K562 (cell line): ENCODE results near the gene STX17. TPM values are rescaled to one million over a fixed set of nuclear protein-coding genes. Genes with fewer than 3 reads are reported as not detected.

Source experiments
- ATAC-seq: fragments of 200-7000 bp; cut with Tn5 transposase; 3 replicates; pipeline ENCODE4 v1.9.1; 2020; ENCODE audit warnings: moderate library complexity
- BruUV-seq: library from RNA; stranded (reverse); fragments of 400-500 nt; replicated peaks from 2 replicates; lab custom pipeline; 2021; lab: Mats Ljungman, UMichigan
- CTCF ChIA-PET: fragments of 300-600 bp; formaldehyde crosslinking; extraction: SDS; loops from one replicate; lab custom pipeline; 2021; ENCODE audit warnings: low intra/inter-chr PET ratio; lab: Yijun Ruan, JAX
- POLR2A ChIA-PET: fragments of 300-600, 350-650 bp; sonication (Branson Sonifier 250); formaldehyde crosslinking; extraction: SDS; loops from one replicate; lab custom pipeline; 2021; ENCODE audit warnings: antibody characterized with exemption, inconsistent platforms; lab: Yijun Ruan, JAX
- DNase-seq, 4 experiments: peaks; one replicate each; pipeline versions ENCODE4 v3.0.0 to v3.0.0-alpha.2; 2011 to 2018; ENCODE audit warnings: low spot score in 3 of 4, mixed read lengths in 3 of 4; ENCODE audit errors: extremely low read depth in 1 of 4
- FAIRE-seq: peaks from 2 replicates; lab custom pipeline; 2011; peaks lifted over from hg19 to GRCh38; lab: Jason Lieb, UNC
- H2AFZ ChIP-seq: 2 replicates; pipeline ENCODE4 v1.6.0; 2011; ENCODE audit warnings: low read depth, low read length, control low read depth, inconsistent platforms
- H3K27ac ChIP-seq: fragments of 200-600 bp; 3 replicates; pipeline ENCODE4 v1.8.0; 2011; ENCODE audit warnings: low read depth, mild to moderate bottlenecking, control low read depth, inconsistent platforms, low read length, moderate library complexity, mixed read lengths; ENCODE audit errors: extremely low read depth
- H3K27me3 ChIP-seq, 2 experiments: fragments of 300-600 bp in 1 of 2; 2 replicates in 1 of 2; 3 replicates in 1 of 2; pipeline versions ENCODE4 v1.6.0 to v1.8.0; 2011; ENCODE audit warnings: inconsistent platforms in 2 of 2, low read length in 2 of 2, mild to moderate bottlenecking in 1 of 2, mixed read lengths in 1 of 2, moderate library complexity in 1 of 2; ENCODE audit not compliant: control insufficient read depth in 2 of 2, insufficient read depth in 2 of 2
- H3K36me3 ChIP-seq: fragments of 300-600 bp; 3 replicates; pipeline ENCODE4 v1.8.0; 2011; ENCODE audit warnings: mild to moderate bottlenecking, low read length, inconsistent platforms; ENCODE audit not compliant: control insufficient read depth, insufficient read depth
- H3K4me1 ChIP-seq, 2 experiments: fragments of 200-600 bp in 1 of 2; replicated peaks in 1 of 2; 2 replicates in 1 of 2; 3 replicates in 1 of 2; pipeline versions ENCODE4 v1.5.1 to v1.8.0; 2011; ENCODE audit warnings: inconsistent platforms in 2 of 2, low read length in 2 of 2, mild to moderate bottlenecking in 1 of 2, mixed read lengths in 1 of 2, moderate library complexity in 1 of 2; ENCODE audit not compliant: control insufficient read depth in 2 of 2, insufficient read depth in 2 of 2
- H3K4me2 ChIP-seq: 2 replicates; pipeline ENCODE4 v1.6.1; 2011; ENCODE audit warnings: low read length, control low read depth, inconsistent platforms, mixed read lengths; ENCODE audit not compliant: insufficient read depth
- H3K4me3 ChIP-seq: fragments of 200-600 bp; sonication (generic), shearing (Covaris generic); 2 replicates; pipeline ENCODE4 v1.5.1; 2016; ENCODE audit warnings: control low read depth, inconsistent platforms
- H3K79me2 ChIP-seq: fragments of 200-600 bp; 3 replicates; pipeline ENCODE4 v1.8.0; 2011; ENCODE audit warnings: low read length, inconsistent platforms; ENCODE audit not compliant: control insufficient read depth, insufficient read depth
- H3K9ac ChIP-seq, 2 experiments: 2 replicates each; pipeline versions ENCODE4 v1.6.0 to v1.6.1; 2011; ENCODE audit warnings: low read depth in 2 of 2, low read length in 2 of 2, control low read depth in 1 of 2, inconsistent platforms in 1 of 2, mild to moderate bottlenecking in 1 of 2, mixed read lengths in 1 of 2; ENCODE audit not compliant: insufficient read depth in 1 of 2
- H3K9me1 ChIP-seq: one replicate; pipeline ENCODE4 v1.6.0; 2011; ENCODE audit warnings: inconsistent platforms, mild to moderate bottlenecking, low read length, moderate library complexity; ENCODE audit not compliant: control insufficient read depth, insufficient read depth
- H3K9me3 ChIP-seq: replicated peaks from 2 replicates; pipeline ENCODE4 v1.5.1; 2011; ENCODE audit warnings: low read depth, low read length, inconsistent platforms; ENCODE audit not compliant: control insufficient read depth, insufficient read depth
- H4K20me1 ChIP-seq: replicated peaks from 2 replicates; pipeline ENCODE4 v1.6.1; 2011; ENCODE audit warnings: low read length, inconsistent platforms, mixed read lengths; ENCODE audit not compliant: control insufficient read depth, insufficient read depth
- ARNT ChIP-seq, 2 experiments: fragments of 450-650 bp; IDR thresholded peaks; 2 replicates each; pipeline ENCODE4 v1.6.1; 2016; ENCODE audit warnings: mild to moderate bottlenecking in 1 of 2
- E2F8 ChIP-seq: fragments of 450-650 bp; IDR thresholded peaks from 2 replicates; pipeline ENCODE4 v1.7.1; 2018; ENCODE audit warnings: mild to moderate bottlenecking, low read depth; ENCODE audit not compliant: partially characterized antibody
- KLF10 ChIP-seq: fragments of 250-450 bp; sonication (Bioruptor Pico); IDR thresholded peaks from 2 replicates; pipeline ENCODE4 v1.6.1; 2021; ENCODE audit warnings: matching md5 sums
- MCM7 ChIP-seq, 2 experiments: fragments of 450-650 bp; IDR thresholded peaks; 2 replicates each; pipeline ENCODE4 v1.6.1; 2016 to 2018
- NUFIP1 ChIP-seq: fragments of 450-650 bp; IDR thresholded peaks from 2 replicates; pipeline ENCODE4 v1.6.1; 2018; ENCODE audit not compliant: partially characterized antibody
- POLR2H ChIP-seq: IDR thresholded peaks from 2 replicates; pipeline ENCODE4 v1.6.1; 2016; ENCODE audit warnings: missing genetic modification characterization, low read depth, mild to moderate bottlenecking, control low read depth, missing compliant biosample characterization, moderate library complexity
- PTTG1 ChIP-seq: fragments of 450-650 bp; IDR thresholded peaks from 2 replicates; pipeline ENCODE4 v1.6.1; 2016; ENCODE audit warnings: low read depth, mild to moderate bottlenecking, missing genetic modification characterization, missing compliant biosample characterization
- SMARCA5 ChIP-seq: fragments of 450-650 bp; IDR thresholded peaks from 2 replicates; pipeline ENCODE4 v1.6.1; 2016
- SNAPC5 ChIP-seq: fragments of 250-450 bp; sonication (Bioruptor Pico); IDR thresholded peaks from 2 replicates; pipeline ENCODE4 v1.8.0; 2021; ENCODE audit warnings: moderate library complexity, mild to moderate bottlenecking, inconsistent platforms
- TSC22D4 ChIP-seq: fragments of 450-650 bp; IDR thresholded peaks from 2 replicates; pipeline ENCODE4 v1.6.1; 2016; ENCODE audit warnings: missing genetic modification characterization, missing biosample characterization, control low read depth
- ZNF174 ChIP-seq: fragments of 250-450 bp; sonication (Bioruptor Pico); IDR thresholded peaks from 2 replicates; pipeline ENCODE4 v1.4.0; 2020; ENCODE audit warnings: mild to moderate bottlenecking
- ZNF197 ChIP-seq: fragments of 200-800 bp; sonication (Bioruptor generic); IDR thresholded peaks from 2 replicates; pipeline ENCODE4 v1.6.1; 2016; ENCODE audit warnings: low read depth, missing genetic modification characterization, missing compliant biosample characterization
- ZNF253 ChIP-seq: fragments of 250-450 bp; sonication (Bioruptor Pico); conservative IDR thresholded peaks from 2 replicates; pipeline ENCODE4 v1.6.1; 2021; ENCODE audit warnings: mild to moderate bottlenecking
- ZNF696 ChIP-seq: fragments of 250-450 bp; sonication (Bioruptor Pico); conservative IDR thresholded peaks from 2 replicates; pipeline ENCODE4 v1.4.0; 2020; ENCODE audit warnings: mild to moderate bottlenecking, moderate library complexity
- in situ Hi-C: fragments of 300-500 bp; cut with MboI; formaldehyde crosslinking; loops from 4 replicates; pipeline ENCODE4 v1.15.0; 2018; ENCODE audit warnings: inconsistent platforms, mixed read lengths
- intact Hi-C: fragments of 100-400 bp; cut with micrococcal nuclease; formaldehyde crosslinking; loops from 2 replicates; pipeline ENCODE4 v1.14.2; 2022
- polyA plus RNA-seq, 8 experiments: library from polyadenylated mRNA; depleted of rRNA in 4 of 8; stranded (reverse) in 5 of 8; unstranded in 3 of 8; fragments of >200 nt; fragmentation: Nextera tagmentation in 2 of 8; fragmentation: Illumina TruSeq in 1 of 8; extraction: Ambion mirVana in 2 of 8; extraction: Trizol in 1 of 8; gene quantifications; 2 replicates each; pipeline versions ENCODE4 v1.2.1 to v1.2.3, GENCODE V29; 2011 to 2014; ENCODE audit warnings: inconsistent platforms in 1 of 8, missing spikeins in 1 of 8
- total RNA-seq, 7 experiments: library from RNA; depleted of rRNA in 6 of 7; stranded (reverse); fragments of >200 nt in 6 of 7; fragmentation: Illumina TruSeq in 2 of 7; extraction: Trizol in 2 of 7; gene quantifications; 2 replicates each; pipeline versions ENCODE4 v1.2.1 to v1.2.3, GENCODE V29; 2011 to 2021; ENCODE audit warnings: low replicate concordance in 1 of 7
- TF ChIP-seq, protein P1 (sequence below): fragments of 250-450 bp; sonication (Bioruptor Pico); IDR thresholded peaks from 2 replicates; pipeline ENCODE4 v1.5.0; 2021; ENCODE audit warnings: mild to moderate bottlenecking, moderate library complexity

The STX17 gene
- total and polyA plus RNA-seq, 9 of the 15 experiments (the other 6 are each of a cell fraction or from before 2014, with no cell fraction given): 14.4 to 25.1 (median 19.0) TPM

DNA sequence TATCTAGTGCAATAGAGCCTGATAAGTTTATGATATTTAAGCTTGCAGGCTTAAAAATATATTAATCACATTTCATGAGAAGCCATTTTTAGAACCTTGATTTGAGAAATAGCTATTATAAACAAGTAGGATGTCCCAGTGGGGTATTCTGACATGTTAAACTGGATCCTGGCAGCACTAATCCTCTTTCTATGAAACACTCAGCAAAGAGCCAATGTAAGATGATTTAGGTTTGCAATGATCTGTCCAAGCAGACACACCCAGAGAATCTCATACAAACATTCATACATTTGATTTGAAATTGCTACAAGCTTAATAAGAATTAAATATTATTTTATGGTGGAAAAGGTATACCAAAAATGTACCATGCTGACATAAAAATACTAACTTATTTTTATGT, 105.8 kb downstream of the STX17 start:
- no peak for DNase-seq
- ChIA-PET POLR2A (no interaction called here), CTCF (interaction anchor here (0.7 to 3.1 kb wide), 2 partner anchors 205 to 747 kb away, joined by 3 to 18 read pairs; no protein-coding TSS in a partner anchor)
- H3K27me3 ChIP-seq: no peaks in the 10 kb centered on the region
- peaks cover 51% of the 10 kb centered on the region for H3K36me3 ChIP-seq
- no TSS peak for BruUV-seq
- H4K20me1 ChIP-seq: no peaks in the 10 kb centered on the region
- no peaks in the 10 kb centered on the region for H3K79me2 ChIP-seq
- no peaks in the 10 kb centered on the region for H3K4me1 ChIP-seq
- no peak overlapping the region for H2AFZ ChIP-seq
- no peak for ATAC-seq
- no peaks in the 10 kb centered on the region for H3K9me1 ChIP-seq
- peaks cover 6% of the 10 kb centered on the region; the same call in 1 of the 2 replicates for H3K9me3 ChIP-seq
- no peak overlapping the region for H3K9ac ChIP-seq
- no peak overlapping the region for H3K27ac ChIP-seq
- intact Hi-C loops: loop anchor here (5.0 kb wide), 2 partner anchors 745 to 830 kb away; no protein-coding TSS in a partner anchor
- FAIRE-seq: no peak
- in situ Hi-C loops: loop anchor here (10.0 to 25.0 kb wide), 2 partner anchors 750 to 827 kb away; no protein-coding TSS in a partner anchor
- no peak overlapping the region for H3K4me3 ChIP-seq
- H3K4me2 ChIP-seq: no peak overlapping the region
- TF ChIP-seq ARNT (IDR thresholded peaks at IDR 0.05): no peak
- no peak for TF ChIP-seq POLR2H
- TF ChIP-seq KLF10: no peak
- TF ChIP-seq ZNF253 (CRISPR knock-in tag): no peak
- TF ChIP-seq E2F8: no peak
- no peak for TF ChIP-seq PTTG1 (tag)
- no peak for TF ChIP-seq TSC22D4 (tag)
- TF ChIP-seq, protein P1, sequence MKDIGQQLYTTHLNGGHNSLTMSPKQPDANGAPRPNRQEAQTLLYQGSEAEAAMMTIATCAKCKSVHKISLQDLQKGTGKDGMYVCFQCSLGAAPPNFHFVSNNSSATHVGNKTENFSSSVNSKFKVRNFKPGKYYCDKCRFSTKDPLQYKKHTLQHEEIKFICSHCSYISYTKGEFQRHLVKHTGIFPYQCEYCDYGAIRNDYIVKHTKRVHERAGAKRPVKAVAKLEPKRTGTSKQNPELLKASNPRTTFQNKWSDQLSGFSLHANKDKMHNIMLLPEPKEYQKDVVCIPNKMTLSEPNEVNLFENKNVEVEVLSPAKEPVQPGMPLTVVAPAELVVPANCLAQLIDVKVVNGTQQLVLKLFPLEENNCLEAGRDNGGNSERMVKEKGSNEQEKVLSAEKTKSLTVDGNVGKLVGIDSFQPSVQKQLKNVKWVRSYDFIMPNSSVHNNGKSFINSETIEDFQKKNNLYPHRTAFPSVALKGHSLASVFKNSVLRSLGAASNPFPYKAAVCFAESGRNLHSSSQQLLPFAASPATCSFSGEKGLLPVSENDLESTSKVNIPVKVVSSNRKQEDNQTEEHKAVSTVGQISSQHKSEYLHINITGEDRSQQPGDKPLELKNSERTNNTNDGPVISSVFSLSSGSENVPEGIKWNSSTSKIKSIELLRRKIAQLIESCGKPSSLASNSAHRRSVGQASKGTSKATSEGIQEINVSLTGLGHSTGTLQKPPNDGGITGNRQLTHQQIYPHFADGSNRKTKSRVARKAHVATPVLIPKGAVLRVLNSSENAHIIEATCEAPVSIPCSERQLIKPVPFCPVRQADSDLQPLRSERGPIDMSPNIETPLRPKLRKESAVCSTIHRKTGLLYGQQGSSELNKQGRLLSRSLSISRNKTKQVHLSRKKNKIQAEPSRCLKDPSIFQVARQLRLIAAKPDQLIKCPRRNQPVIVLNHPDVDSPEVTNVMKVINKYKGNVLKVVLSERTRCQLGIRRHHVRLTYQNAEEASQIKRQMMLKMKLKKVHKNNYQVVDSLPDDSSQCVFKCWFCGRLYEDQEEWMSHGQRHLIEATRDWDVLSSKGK: no peak
- no peak for TF ChIP-seq ZNF696 (CRISPR knock-in tag)
- TF ChIP-seq SNAPC5 (CRISPR knock-in tag): no peak
- no peak for TF ChIP-seq ZNF174 (CRISPR knock-in tag)
- TF ChIP-seq NUFIP1: no peak
- TF ChIP-seq MCM7 (IDR thresholded peaks at IDR 0.05): no peak
- no peak for TF ChIP-seq SMARCA5
- no peak for TF ChIP-seq ZNF197 (CRISPR knock-in tag)
